ENCODE results near the gene WBP2NL.
"Not testable (repeated sequence)": the region's sequence is repeated elsewhere in the genome, so short reads cannot be mapped to it uniquely, and the experiment has no call there.

WBP2NL gene

GRCh38 chr22:41998361-41999261, at the start of gene WBP2NL:
Gene WBP2NL (plus strand): TSS chr22:41998788. CDS start chr22:41998819, 31 bp downstream.
- H3K9me3 Mint-ChIP-seq = peaks cover 11 to 23% of the 10 kb centered on the region in 2 donors
- H3K27ac Mint-ChIP-seq = peak within 1 kb of the TSS; percentile 98 to 99
- peak within 1 kb of the TSS; percentile 93 to 99 for H3K4me3 Mint-ChIP-seq
- H3K27me3 Mint-ChIP-seq = peaks cover 18% of the 10 kb centered on the region
- DNase-seq (peak; percentile 86 to 93), ATAC-seq (peak; percentile 92)
- peaks cover 19% of the 10 kb centered on the region for H3K4me1 Mint-ChIP-seq

- not testable (repeated sequence) for DNase-seq, H3K27me3 Mint-ChIP-seq, H3K9me3 Mint-ChIP-seq, ATAC-seq
- H3K27ac Mint-ChIP-seq = peak overlapping the region in 1 of 2 donors; percentile 81
- H3K4me1 Mint-ChIP-seq = peaks cover 49% of the 10 kb centered on the region
- H3K4me3 Mint-ChIP-seq = peak overlapping the region in 1 of 2 donors; percentile 2
Measured at GRCh38 chr22:41948928-41949296, 49.7 kb upstream of the WBP2NL start.

GRCh38 chr22:41949297-41949965, 49.2 kb upstream of the WBP2NL start:
- ATAC-seq (no peak), DNase-seq (no peak)
- peak overlapping the region; percentile 2 to 16 for H3K4me3 Mint-ChIP-seq
- no peaks in the 10 kb centered on the region for H3K27me3 Mint-ChIP-seq
- peaks cover 46% of the 10 kb centered on the region for H3K4me1 Mint-ChIP-seq
- peak overlapping the region in 1 of 2 donors; percentile 81 for H3K27ac Mint-ChIP-seq
- no peaks in the 10 kb centered on the region for H3K9me3 Mint-ChIP-seq

GRCh38 chr22:41951898-41952474, 46.6 kb upstream of the WBP2NL start, which contains the start of gene SMIM45:
Gene SMIM45 (plus strand): TSS chr22:41952150.
- Mint-ChIP-seq H3K4me3 (no peak within 1 kb of the TSS), H3K4me1 (peaks cover 30% of the 10 kb centered on the region), H3K9me3 (no peaks in the 10 kb centered on the region), H3K27me3 (no peaks in the 10 kb centered on the region), H3K27ac (no peak within 1 kb of the TSS)
- no peak for ATAC-seq
- DNase-seq = no peak

GRCh38 chr22:41952713-41953112, 45.9 kb upstream of the WBP2NL start:
- H3K27ac Mint-ChIP-seq = no peak overlapping the region
- H3K4me1 Mint-ChIP-seq = peaks cover 29% of the 10 kb centered on the region
- no peak for ATAC-seq
- peaks cover 4% of the 10 kb centered on the region for H3K27me3 Mint-ChIP-seq
- DNase-seq = no peak
- H3K4me3 Mint-ChIP-seq = no peak overlapping the region
- H3K9me3 Mint-ChIP-seq = no peaks in the 10 kb centered on the region

GRCh38 chr22:41957941-41958556, 40.5 kb upstream of the WBP2NL start:
- peaks cover 12% of the 10 kb centered on the region for H3K4me1 Mint-ChIP-seq
- H3K27me3 Mint-ChIP-seq = peaks cover 11% of the 10 kb centered on the region
- ATAC-seq = peak; percentile 68
- H3K9me3 Mint-ChIP-seq = no peaks in the 10 kb centered on the region
- peak overlapping the region; percentile 75 to 79 for H3K4me3 Mint-ChIP-seq
- H3K27ac Mint-ChIP-seq = peak overlapping the region in 1 of 2 donors; percentile 80
- no peak for DNase-seq

GRCh38 chr22:41963453-41964111, 35.0 kb upstream of the WBP2NL start:
- DNase-seq (no peak), ATAC-seq (no peak)
- no peaks in the 10 kb centered on the region for H3K4me1 Mint-ChIP-seq
- H3K4me3 Mint-ChIP-seq = no peak overlapping the region
- no peaks in the 10 kb centered on the region for H3K27me3 Mint-ChIP-seq
- H3K9me3 Mint-ChIP-seq = no peaks in the 10 kb centered on the region
- no peak overlapping the region for H3K27ac Mint-ChIP-seq

- DNase-seq = no peak
- Mint-ChIP-seq H3K4me3 (no peak overlapping the region), H3K9me3 (no peaks in the 10 kb centered on the region)
Measured at GRCh38 chr22:41964112-41964491, 34.5 kb upstream of the WBP2NL start.

GRCh38 chr22:41966225-41966606, 32.4 kb upstream of the WBP2NL start:
- Mint-ChIP-seq H3K9me3 (no peaks in the 10 kb centered on the region), H3K4me1 (no peaks in the 10 kb centered on the region), H3K27ac (no peak overlapping the region), H3K4me3 (no peak overlapping the region), H3K27me3 (peaks cover 7% of the 10 kb centered on the region)
- ATAC-seq = no peak
- DNase-seq = no peak

More at GRCh38 chr22:41964112-41964491, 34.5 kb upstream of the WBP2NL start:
- ATAC-seq = no peak
- Mint-ChIP-seq H3K4me1 (no peaks in the 10 kb centered on the region), H3K27ac (no peak overlapping the region), H3K27me3 (no peaks in the 10 kb centered on the region)

- H3K4me3 Mint-ChIP-seq = no peak overlapping the region
- peak; percentile 28 to 63 for DNase-seq
- H3K4me1 Mint-ChIP-seq = no peaks in the 10 kb centered on the region
- peak overlapping the region in 1 of 2 donors; percentile 36 for H3K27ac Mint-ChIP-seq
- peak; percentile 82 for ATAC-seq
- H3K27me3 Mint-ChIP-seq = peaks cover 12% of the 10 kb centered on the region
- H3K9me3 Mint-ChIP-seq = no peaks in the 10 kb centered on the region
Measured at GRCh38 chr22:41966607-41967240, 31.9 kb upstream of the WBP2NL start.

GRCh38 chr22:41968601-41969000, 30.0 kb upstream of the WBP2NL start:
- Mint-ChIP-seq H3K4me3 (no peak overlapping the region), H3K4me1 (no peaks in the 10 kb centered on the region), H3K27me3 (peaks cover 28% of the 10 kb centered on the region), H3K9me3 (no peaks in the 10 kb centered on the region), H3K27ac (no peak overlapping the region)
- ATAC-seq (no peak), DNase-seq (no peak)

- no peak for ATAC-seq
- no peaks in the 10 kb centered on the region for H3K4me1 Mint-ChIP-seq
- H3K27ac Mint-ChIP-seq = peak within 1 kb of the TSS in 1 of 2 donors; percentile 22
- no peak within 1 kb of the TSS for H3K4me3 Mint-ChIP-seq
- no peaks in the 10 kb centered on the region for H3K9me3 Mint-ChIP-seq
- DNase-seq = no peak
- peaks cover 31% of the 10 kb centered on the region for H3K27me3 Mint-ChIP-seq
Measured at GRCh38 chr22:41969110-41969646, 29.4 kb upstream of the WBP2NL start, which contains the start of gene SEPTIN3. Gene SEPTIN3 (plus strand): TSS chr22:41969443. CDS start chr22:41971493, 2,050 bp downstream.

- peaks cover 45% of the 10 kb centered on the region for H3K27me3 Mint-ChIP-seq
- no peak overlapping the region for H3K4me3 Mint-ChIP-seq
Measured at GRCh38 chr22:41970601-41971000, 28.0 kb upstream of the WBP2NL start.

GRCh38 chr22:41971431-41971830, 27.2 kb upstream of the WBP2NL start:
- H3K9me3 Mint-ChIP-seq = no peaks in the 10 kb centered on the region
- DNase-seq (no peak), ATAC-seq (no peak)
- peaks cover 53% of the 10 kb centered on the region for H3K27me3 Mint-ChIP-seq
- no peak overlapping the region for H3K27ac Mint-ChIP-seq
- peaks cover 7% of the 10 kb centered on the region for H3K4me1 Mint-ChIP-seq
- H3K4me3 Mint-ChIP-seq = no peak overlapping the region

More at GRCh38 chr22:41970601-41971000, 28.0 kb upstream of the WBP2NL start:
- no peak for ATAC-seq
- Mint-ChIP-seq H3K9me3 (no peaks in the 10 kb centered on the region), H3K4me1 (no peaks in the 10 kb centered on the region), H3K27ac (no peak overlapping the region)
- DNase-seq = no peak

All from stimulated activated naive CD8-positive, alpha-beta T cell treated with anti-CD3 and anti-CD28 coated beads, Interleukin-15, amount 100 ng/mL, for 72 hours (primary cell).